PFSK-1 (cell line): Measurements from ENCODE around the gene RPTOR.

Source experiments
- FOXP2 ChIP-seq: optimal IDR thresholded peaks from 2 replicates; pipeline ENCODE3; 2011; ENCODE audit warnings: borderline replicate concordance, control low read depth, inconsistent platforms; ENCODE audit not compliant: insufficient read depth; ENCODE audit errors: extremely low read length, extremely low read depth
- POLR2AphosphoS5 ChIP-seq: IDR thresholded peaks from 2 replicates; pipeline ENCODE4 v1.6.1; 2012; ENCODE audit warnings: low read depth, mild to moderate bottlenecking, control low read depth, low read length, moderate library complexity
- REST ChIP-seq, 2 experiments: IDR thresholded peaks; 2 replicates each; pipeline versions ENCODE4 v1.6.1 to v1.8.0; 2011 to 2012; ENCODE audit warnings: low read depth in 2 of 2, low read length in 2 of 2, control low read depth in 1 of 2, inconsistent platforms in 1 of 2, mild to moderate bottlenecking in 1 of 2, moderate library complexity in 1 of 2; ENCODE audit not compliant: insufficient read depth in 1 of 2
- SIN3A ChIP-seq: IDR thresholded peaks from 2 replicates; pipeline ENCODE4 v1.6.1; 2012; ENCODE audit warnings: mild to moderate bottlenecking, low read length, moderate library complexity, borderline replicate concordance; ENCODE audit not compliant: insufficient read depth
- TAF1 ChIP-seq: IDR thresholded peaks from 2 replicates; pipeline ENCODE4 v1.6.1; 2012; ENCODE audit warnings: low read length, control low read depth, borderline replicate concordance; ENCODE audit not compliant: insufficient read depth

RPTOR gene

DNA sequence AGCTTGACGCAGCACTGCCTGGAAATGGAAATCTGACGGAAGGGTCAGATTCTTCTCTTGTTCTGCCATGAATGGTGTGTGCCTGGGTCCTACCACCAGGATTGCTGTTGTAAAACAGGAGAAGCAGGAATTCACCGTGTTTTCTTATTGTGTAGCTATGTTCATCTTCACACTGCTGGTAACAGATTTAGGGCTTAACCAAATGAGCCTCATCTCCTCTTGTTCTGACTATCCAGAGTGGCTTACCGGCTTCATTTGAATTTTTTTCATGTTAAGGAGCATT is 349.7 kb downstream of the RPTOR start:
- TF ChIP-seq POLR2AphosphoS5 (no peak), SIN3A (no peak), TAF1 (no peak), REST (IDR thresholded peaks at IDR 0.05; ENCODE audit: insufficient read depth in 1 of 2, low read depth in 2 of 2, low read length in 2 of 2) (no peak)

- TF ChIP-seq TAF1 (no peak), POLR2AphosphoS5 (no peak), FOXP2 (no peak), REST (IDR thresholded peaks at IDR 0.05; ENCODE audit: insufficient read depth in 1 of 2, low read depth in 2 of 2, low read length in 2 of 2) (no peak), SIN3A (no peak)
Observed at GRCh38 chr17:80894726-80895125, 350.1 kb downstream of the RPTOR start.

DNA sequence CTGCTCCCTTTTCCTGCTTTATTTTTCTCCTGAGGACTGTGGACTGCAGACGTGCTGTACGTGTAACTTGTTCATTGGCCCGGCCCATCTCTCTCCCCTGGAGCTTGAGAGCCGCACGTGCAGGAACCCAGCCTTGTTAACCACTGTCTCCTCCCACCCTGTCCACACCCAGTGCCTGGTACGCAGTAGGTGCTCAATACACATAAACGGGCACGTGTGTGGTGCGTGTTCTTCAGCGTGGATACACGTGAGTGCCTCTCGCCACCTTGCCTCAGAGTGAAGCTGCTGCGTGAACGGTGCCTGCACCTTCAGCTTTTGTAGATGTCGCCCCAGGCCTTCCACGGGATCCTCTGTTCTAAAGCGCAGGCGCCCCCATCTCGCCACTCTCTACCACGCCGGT is 350.7 kb downstream of the RPTOR start:
- no peak for TF ChIP-seq FOXP2
- TF ChIP-seq TAF1: no peak
- TF ChIP-seq SIN3A: no peak
- TF ChIP-seq REST (IDR thresholded peaks at IDR 0.05; ENCODE audit: insufficient read depth in 1 of 2, low read depth in 2 of 2, low read length in 2 of 2): no peak
- no peak for TF ChIP-seq POLR2AphosphoS5

DNA sequence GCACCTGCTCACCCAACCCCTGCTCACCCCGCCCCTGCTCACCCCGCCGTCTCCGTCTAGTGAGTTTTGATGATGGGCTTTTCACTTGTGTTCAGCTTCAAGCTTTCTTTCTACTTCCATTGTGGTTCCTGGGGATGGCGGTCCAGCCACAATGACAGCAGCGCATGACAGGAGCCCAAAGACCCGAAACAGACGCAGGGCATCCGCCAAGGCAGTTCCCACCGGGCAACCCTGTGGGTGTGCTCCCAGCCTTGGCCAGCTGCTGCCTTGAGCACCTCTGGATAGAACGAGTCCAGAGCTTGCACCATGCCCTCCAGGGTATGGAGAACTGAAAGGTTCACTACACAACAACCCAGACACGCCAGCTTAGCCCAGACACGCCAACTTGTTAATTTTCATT is 354.1 kb downstream of the RPTOR start:
- no peak for TF ChIP-seq SIN3A
- TF ChIP-seq POLR2AphosphoS5: no peak
- TF ChIP-seq TAF1: no peak
- no peak for TF ChIP-seq FOXP2
- no peak for TF ChIP-seq REST (IDR thresholded peaks at IDR 0.05; ENCODE audit: insufficient read depth in 1 of 2, low read depth in 2 of 2, low read length in 2 of 2)
